ENCODE measurements around the gene WIPF3. TPM values are rescaled to one million over a fixed set of nuclear protein-coding genes. Genes with fewer than 3 reads are reported as not detected.

The WIPF3 gene
- total RNA-seq, 2 donors from 2014 or later: 3.0 to 85.9 TPM

DNA sequence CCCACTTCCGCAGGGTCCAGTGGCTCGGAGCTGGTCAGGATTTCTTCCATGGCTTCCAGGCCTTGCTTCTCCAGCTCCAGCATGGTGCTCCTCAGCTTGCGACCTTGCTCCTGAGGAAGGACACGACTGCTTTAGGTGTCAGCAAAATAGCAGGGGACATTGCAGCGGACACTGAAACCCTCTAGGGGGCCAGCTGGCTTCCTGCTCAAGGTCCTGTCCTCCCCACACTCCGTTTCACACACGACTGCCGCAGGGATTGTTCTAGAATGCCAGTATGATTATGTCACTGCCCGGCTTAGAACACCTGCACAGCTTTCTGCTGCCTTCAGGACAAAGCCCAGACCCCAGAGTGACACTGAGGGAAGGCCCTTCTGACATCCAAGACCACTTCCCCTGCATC is 117.7 kb downstream of the WIPF3 start:
- intact Hi-C loops (cut with DNase I): loop anchor here (5.0 to 10.0 kb wide), 3 partner anchors 47 to 289 kb away; no protein-coding TSS in a partner anchor
- DNase-seq (ENCODE audit: low spot score): no peak

DNA sequence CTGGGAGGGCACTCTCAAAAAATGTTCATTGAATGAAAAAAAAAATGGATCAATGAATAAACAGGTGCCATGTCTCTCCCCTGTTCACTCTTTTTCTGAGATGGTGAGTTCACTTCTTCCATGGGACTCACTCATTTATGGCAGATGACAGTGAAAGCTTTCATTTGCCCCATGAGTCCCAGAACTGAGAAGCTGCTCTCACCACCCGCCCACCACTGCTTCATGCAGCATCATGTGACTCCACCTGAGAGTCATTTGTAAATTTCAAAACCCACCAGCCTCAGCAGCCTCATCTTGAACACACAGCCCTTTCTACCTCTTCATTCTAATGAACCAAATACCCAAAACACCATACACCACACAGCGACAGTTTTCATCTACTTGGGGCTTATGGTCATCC is 118.4 kb downstream of the WIPF3 start:
- H3K9me3 ChIP-seq: no peaks in the 10 kb centered on the region
- no peak for TF ChIP-seq POLR2A (IDR thresholded peaks at IDR 0.05)
- TF ChIP-seq, protein P1, sequence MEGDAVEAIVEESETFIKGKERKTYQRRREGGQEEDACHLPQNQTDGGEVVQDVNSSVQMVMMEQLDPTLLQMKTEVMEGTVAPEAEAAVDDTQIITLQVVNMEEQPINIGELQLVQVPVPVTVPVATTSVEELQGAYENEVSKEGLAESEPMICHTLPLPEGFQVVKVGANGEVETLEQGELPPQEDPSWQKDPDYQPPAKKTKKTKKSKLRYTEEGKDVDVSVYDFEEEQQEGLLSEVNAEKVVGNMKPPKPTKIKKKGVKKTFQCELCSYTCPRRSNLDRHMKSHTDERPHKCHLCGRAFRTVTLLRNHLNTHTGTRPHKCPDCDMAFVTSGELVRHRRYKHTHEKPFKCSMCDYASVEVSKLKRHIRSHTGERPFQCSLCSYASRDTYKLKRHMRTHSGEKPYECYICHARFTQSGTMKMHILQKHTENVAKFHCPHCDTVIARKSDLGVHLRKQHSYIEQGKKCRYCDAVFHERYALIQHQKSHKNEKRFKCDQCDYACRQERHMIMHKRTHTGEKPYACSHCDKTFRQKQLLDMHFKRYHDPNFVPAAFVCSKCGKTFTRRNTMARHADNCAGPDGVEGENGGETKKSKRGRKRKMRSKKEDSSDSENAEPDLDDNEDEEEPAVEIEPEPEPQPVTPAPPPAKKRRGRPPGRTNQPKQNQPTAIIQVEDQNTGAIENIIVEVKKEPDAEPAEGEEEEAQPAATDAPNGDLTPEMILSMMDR (IDR thresholded peaks at IDR 0.05): no peak
- no peak for TF ChIP-seq POLR2AphosphoS5 (IDR thresholded peaks at IDR 0.05)
- no peak overlapping the region for H3K4me3 ChIP-seq
- no peaks in the 10 kb centered on the region for H3K36me3 ChIP-seq
- no peak overlapping the region for H3K27ac ChIP-seq
- H3K4me1 ChIP-seq (replicated peaks): no peaks in the 10 kb centered on the region
- no peak for DNase-seq (ENCODE audit: low spot score)
- intact Hi-C loops (cut with DNase I): loop anchor here (5.0 to 10.0 kb wide), 4 partner anchors 47 to 290 kb away; no protein-coding TSS in a partner anchor
- WGBS: 94% methylated on average over 2 of the region's 2 CpGs
- no peaks in the 10 kb centered on the region for H3K27me3 ChIP-seq (replicated peaks; ENCODE audit: insufficient read depth)

More for the DNA sequence above, 117.7 kb downstream of the WIPF3 start:
- Histone ChIP-seq H3K4me3 (no peak overlapping the region), H3K27ac (no peak overlapping the region), H3K9me3 (no peaks in the 10 kb centered on the region), H3K36me3 (no peaks in the 10 kb centered on the region), H3K27me3 (replicated peaks; ENCODE audit: insufficient read depth) (no peaks in the 10 kb centered on the region), H3K4me1 (replicated peaks) (no peaks in the 10 kb centered on the region)
- 82% methylated on average over 9 of the region's 9 CpGs for WGBS
- TF ChIP-seq POLR2AphosphoS5 (IDR thresholded peaks at IDR 0.05): no peak
- no peak for TF ChIP-seq POLR2A (IDR thresholded peaks at IDR 0.05)
- TF ChIP-seq, protein P1 (IDR thresholded peaks at IDR 0.05): no peak

DNA sequence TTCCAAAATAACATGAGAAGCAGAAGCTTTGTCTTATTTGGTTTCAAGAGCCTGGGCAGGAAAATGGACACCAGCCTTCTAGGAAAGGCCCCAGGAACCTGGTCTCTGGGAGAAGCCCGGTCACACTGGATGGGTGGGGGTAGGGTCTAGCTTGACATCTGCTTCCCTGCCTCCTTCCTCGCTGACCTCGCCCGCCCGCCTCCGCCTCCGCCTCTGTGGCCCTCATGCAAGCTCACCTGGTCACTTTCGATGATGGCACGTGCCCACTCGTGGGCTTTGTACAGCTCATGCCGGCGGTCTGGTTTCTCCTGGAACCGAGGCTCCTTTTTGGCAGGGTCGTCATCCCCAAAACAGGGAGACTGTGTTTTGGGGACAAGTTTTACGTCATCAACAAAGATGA is 119.9 kb downstream of the WIPF3 start:
- Histone ChIP-seq H3K4me1 (replicated peaks) (no peaks in the 10 kb centered on the region), H3K27me3 (replicated peaks; ENCODE audit: insufficient read depth) (no peaks in the 10 kb centered on the region), H3K4me3 (no peak overlapping the region), H3K27ac (no peak overlapping the region), H3K9me3 (no peaks in the 10 kb centered on the region), H3K36me3 (peaks cover 0 to 3% of the 10 kb centered on the region in 2 donors)
- 77% methylated on average over 15 of the region's 15 CpGs for WGBS
- intact Hi-C loops (cut with DNase I): loop anchor here (5.0 to 10.0 kb wide), 2 partner anchors 136 to 291 kb away; no protein-coding TSS in a partner anchor
- no peak for TF ChIP-seq POLR2AphosphoS5 (IDR thresholded peaks at IDR 0.05)
- no peak for DNase-seq (ENCODE audit: low spot score)

GRCh38 chr7:29926741-29927140 is 120.4 kb downstream of the WIPF3 start:
- Histone ChIP-seq H3K9me3 (no peaks in the 10 kb centered on the region), H3K27me3 (replicated peaks; ENCODE audit: insufficient read depth) (no peaks in the 10 kb centered on the region), H3K36me3 (peaks cover 0 to 3% of the 10 kb centered on the region in 2 donors), H3K4me3 (no peak overlapping the region), H3K4me1 (replicated peaks) (no peaks in the 10 kb centered on the region), H3K27ac (no peak overlapping the region)
- 13% methylated on average over 5 of the region's 5 CpGs for WGBS
- intact Hi-C loops (cut with DNase I): loop anchor here (5.0 to 10.0 kb wide), 2 partner anchors 136 to 292 kb away; no protein-coding TSS in a partner anchor
- no peak for DNase-seq (ENCODE audit: low spot score)
- TF ChIP-seq POLR2A (IDR thresholded peaks at IDR 0.05): no peak
- TF ChIP-seq POLR2AphosphoS5 (IDR thresholded peaks at IDR 0.05): no peak
- TF ChIP-seq, protein P1 (IDR thresholded peaks at IDR 0.05): no peak

- WGBS: 89% methylated on average over 17 of the region's 17 CpGs
- peaks cover 0 to 3% of the 10 kb centered on the region in 2 donors for H3K36me3 ChIP-seq
- no peaks in the 10 kb centered on the region for H3K27me3 ChIP-seq (replicated peaks; ENCODE audit: insufficient read depth)
- H3K9me3 ChIP-seq: no peaks in the 10 kb centered on the region
- no peak overlapping the region for H3K27ac ChIP-seq
- TF ChIP-seq POLR2A (IDR thresholded peaks at IDR 0.05) (no peak), POLR2AphosphoS5 (IDR thresholded peaks at IDR 0.05) (no peak)
- TF ChIP-seq, protein P1 (IDR thresholded peaks at IDR 0.05): no peak
- no peaks in the 10 kb centered on the region for H3K4me1 ChIP-seq (replicated peaks)
- H3K4me3 ChIP-seq: no peak overlapping the region
- no peak for DNase-seq (ENCODE audit: low spot score)
- intact Hi-C loops (cut with DNase I): loop anchor here (5.0 to 10.0 kb wide), 2 partner anchors 133 to 294 kb away; no protein-coding TSS in a partner anchor
Measured at GRCh38 chr7:29929018-29929807, 122.9 kb downstream of the WIPF3 start.
